HG02884 (cell line): ENCODE measurements around the gene PPP4R3B.
"Not testable (repeated sequence)": the region's sequence is repeated elsewhere in the genome, so short reads cannot be mapped to it uniquely, and the experiment has no call there.

ENCODE experiments used
- ATAC-seq: cut with Tn5 transposase; IDR thresholded peaks from one replicate; pipeline ENCODE4 v1.9.1; 2021; ENCODE audit warnings: mild to moderate bottlenecking, moderate library complexity; ENCODE audit not compliant: unreplicated experiment

The PPP4R3B gene

GRCh38 chr2:55596795-55597194 is 20.6 kb downstream of the PPP4R3B start:
- not testable (repeated sequence) for ATAC-seq

GRCh38 chr2:55595536-55595935 is 21.9 kb downstream of the PPP4R3B start:
- no peak for ATAC-seq

GRCh38 chr2:55592130-55592529 is 25.3 kb downstream of the PPP4R3B start:
- no peak for ATAC-seq

GRCh38 chr2:55590810-55591440 is 26.5 kb downstream of the PPP4R3B start:
- peak; percentile 80 for ATAC-seq

- no peak for ATAC-seq
Observed at GRCh38 chr2:55585451-55586080, 31.9 kb downstream of the PPP4R3B start.

GRCh38 chr2:55581874-55582547 is 35.4 kb downstream of the PPP4R3B start:
- no peak for ATAC-seq

- ATAC-seq, result no peak
Observed at GRCh38 chr2:55581435-55581834, 36.0 kb downstream of the PPP4R3B start.

- ATAC-seq, result not testable (repeated sequence)
Observed at GRCh38 chr2:55569002-55569401, 48.4 kb downstream of the PPP4R3B start.

- no peak for ATAC-seq
Observed at GRCh38 chr2:55567298-55567697, 50.1 kb downstream of the PPP4R3B start.

GRCh38 chr2:55565613-55566012 is 51.8 kb downstream of the PPP4R3B start:
- no peak for ATAC-seq

- no peak for ATAC-seq
Observed at GRCh38 chr2:55560855-55561254, 56.6 kb downstream of the PPP4R3B start.

- ATAC-seq, result no peak
Observed at GRCh38 chr2:55556809-55557208, 60.6 kb downstream of the PPP4R3B start.

- ATAC-seq, result no peak
Observed at GRCh38 chr2:55555977-55556376, 61.4 kb downstream of the PPP4R3B start.

- ATAC-seq, result no peak
Observed at GRCh38 chr2:55553321-55553720, 64.1 kb downstream of the PPP4R3B start.

- ATAC-seq, result no peak
Observed at GRCh38 chr2:55550368-55551102, 66.9 kb downstream of the PPP4R3B start.

- ATAC-seq, result not testable (repeated sequence)
Observed at GRCh38 chr2:55547679-55548078, 69.7 kb downstream of the PPP4R3B start.

- no peak for ATAC-seq
Observed at GRCh38 chr2:55547001-55547400, 70.4 kb downstream of the PPP4R3B start.

- ATAC-seq, result no peak
Observed at GRCh38 chr2:55530539-55531081, 86.8 kb downstream of the PPP4R3B start.

- ATAC-seq, result no peak
Observed at GRCh38 chr2:55526174-55526573, 91.2 kb downstream of the PPP4R3B start.

GRCh38 chr2:55524884-55525437 is 92.5 kb downstream of the PPP4R3B start:
- ATAC-seq, result no peak
